GM13976 (cell line): ENCODE data around the gene USB1.

Experiments used
- DNase-seq: peaks from one replicate; pipeline ENCODE4 v3.0.0; 2012; ENCODE audit warnings: low spot score
- CTCF ChIP-seq: IDR thresholded peaks from 2 replicates; pipeline ENCODE4 v1.5.1; 2012; ENCODE audit warnings: borderline replicate concordance, mild to moderate bottlenecking; ENCODE audit not compliant: insufficient read depth; ENCODE audit errors: extremely low read depth, missing control alignments, control extremely low read depth
- in situ Hi-C: fragments of 300-500 bp; cut with MboI; formaldehyde crosslinking; loops from one replicate; pipeline ENCODE4 v1.12.0; 2022; ENCODE audit warnings: low sequenced_read_pairs, mixed read lengths, inconsistent platforms; ENCODE audit not compliant: unreplicated experiment

USB1 gene

GRCh38 chr16:57961538-57961937 lies 39.7 kb upstream of the USB1 start:
- no peak for TF ChIP-seq CTCF
- DNase-seq: no peak
- in situ Hi-C loops: no loop called here

GRCh38 chr16:57962046-57962445 lies 39.2 kb upstream of the USB1 start:
- in situ Hi-C loops: no loop called here
- TF ChIP-seq CTCF: no peak

GRCh38 chr16:57962756-57963155 lies 38.5 kb upstream of the USB1 start:
- no peak for TF ChIP-seq CTCF
- in situ Hi-C loops: no loop called here
- no peak for DNase-seq

More at GRCh38 chr16:57962046-57962445, 39.2 kb upstream of the USB1 start:
- no peak for DNase-seq

- no peak for DNase-seq
- TF ChIP-seq CTCF: no peak
- in situ Hi-C loops: no loop called here
These were observed 37.0 kb upstream of the USB1 start for GRCh38 chr16:57964157-57964700.

- TF ChIP-seq CTCF: no peak
- in situ Hi-C loops: no loop called here
- DNase-seq: no peak
These were observed 34.9 kb upstream of the USB1 start for GRCh38 chr16:57966204-57966771.

- in situ Hi-C loops: no loop called here
These were observed 34.2 kb upstream of the USB1 start for GRCh38 chr16:57966986-57967385.

More at GRCh38 chr16:57966986-57967385, 34.2 kb upstream of the USB1 start:
- DNase-seq: no peak
- no peak for TF ChIP-seq CTCF
